Stimulated activated CD8-positive, alpha-beta memory T cell treated with anti-CD3 and anti-CD28 coated beads, Interleukin-7, amount 100 ng/mL, for 24 hours (primary cell): ENCODE data around the gene PPP1R27.

Experiments used
- DNase-seq: peaks from one replicate; pipeline ENCODE4 v3.0.0-alpha.2; 2020; ENCODE audit warnings: low read depth

Gene PPP1R27

DNA sequence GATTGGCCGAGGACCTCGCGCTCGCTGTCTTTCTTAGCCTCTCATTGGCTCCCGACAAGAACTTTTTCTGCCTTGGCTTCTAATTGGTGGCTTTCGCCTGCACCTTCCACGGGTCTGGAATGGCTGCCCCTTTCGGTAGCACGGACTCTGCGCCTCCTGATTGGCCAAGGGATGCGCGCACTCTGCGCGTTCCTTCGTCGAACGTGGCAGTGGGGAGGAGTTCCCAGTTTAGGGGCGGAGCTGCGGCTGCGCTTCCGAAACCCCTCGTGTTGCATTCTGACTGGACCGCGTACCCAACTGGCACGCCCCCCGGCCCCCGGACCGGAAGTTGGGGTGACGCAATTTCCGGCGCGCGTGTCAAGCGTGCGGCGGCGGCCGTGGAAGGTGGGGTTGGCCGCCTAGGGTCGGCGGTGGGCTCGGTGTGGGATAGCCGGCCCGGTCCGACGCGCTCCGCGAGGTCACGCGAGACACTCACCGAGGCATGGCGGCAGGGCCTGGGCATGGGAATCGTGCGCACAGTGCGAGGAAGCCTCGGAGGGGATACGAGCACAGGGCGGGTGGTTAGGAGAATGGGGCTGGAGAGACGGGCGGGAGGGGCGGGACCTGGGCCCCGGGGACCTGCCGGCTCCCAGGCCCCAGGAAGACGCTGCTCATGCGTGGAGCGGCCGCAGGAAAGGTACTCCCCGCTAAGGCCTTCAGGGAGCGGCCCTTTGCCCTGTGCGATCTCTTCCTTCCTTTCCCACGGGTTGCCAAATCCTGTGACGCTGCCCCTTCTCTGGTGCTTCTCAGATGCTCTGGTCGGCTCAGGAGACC, 26.1 kb upstream of the PPP1R27 start:
- peak; percentile 98 for DNase-seq

DNA sequence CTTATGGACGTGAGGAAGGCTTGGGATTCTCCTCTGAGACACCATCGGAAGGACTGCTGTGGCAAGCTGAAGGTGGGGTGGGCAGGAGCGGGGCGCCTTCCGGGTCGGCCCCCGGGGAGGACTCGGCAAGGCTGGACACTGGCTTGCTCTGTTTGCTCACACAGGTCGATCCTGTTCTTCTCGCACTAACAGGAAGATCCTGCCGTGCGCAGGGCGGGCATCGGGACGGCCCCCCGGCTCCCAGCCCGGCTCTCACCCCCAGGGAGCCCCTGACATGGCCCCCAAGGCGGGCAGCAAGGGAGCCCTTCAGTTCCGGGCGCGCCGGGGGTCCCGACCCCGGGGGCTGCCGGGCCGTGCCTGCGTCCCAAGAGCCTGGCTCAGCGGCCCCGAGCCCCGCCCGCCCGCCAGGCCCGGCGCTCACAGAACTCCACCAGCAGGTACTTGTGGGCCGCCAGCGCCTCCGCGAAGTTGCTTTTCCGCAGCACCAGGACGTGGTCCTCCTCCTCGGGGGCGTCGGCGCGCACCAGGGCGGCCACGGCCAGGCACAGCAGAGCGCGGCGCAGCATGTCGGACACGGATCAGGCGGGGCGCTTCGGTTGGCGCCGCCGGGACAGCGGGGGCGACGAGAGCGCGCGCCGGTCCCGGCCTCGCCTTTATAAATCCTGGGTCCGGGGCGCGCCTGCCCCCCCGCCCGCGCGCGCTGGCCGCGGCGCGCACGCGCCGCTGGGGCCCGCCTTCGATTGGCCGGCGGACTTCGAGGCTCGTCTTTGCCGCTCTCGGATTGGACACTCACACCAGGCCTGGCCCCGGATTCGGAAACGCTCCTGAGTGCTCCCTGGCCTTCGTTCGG, 25.3 kb upstream of the PPP1R27 start, which contains the start of gene P4HB:
P4HB (minus strand) TSS at position 630 of the 850 bp plus-strand sequence; CDS start at position 566, 64 bp downstream.
- peak; percentile 95 for DNase-seq

DNA sequence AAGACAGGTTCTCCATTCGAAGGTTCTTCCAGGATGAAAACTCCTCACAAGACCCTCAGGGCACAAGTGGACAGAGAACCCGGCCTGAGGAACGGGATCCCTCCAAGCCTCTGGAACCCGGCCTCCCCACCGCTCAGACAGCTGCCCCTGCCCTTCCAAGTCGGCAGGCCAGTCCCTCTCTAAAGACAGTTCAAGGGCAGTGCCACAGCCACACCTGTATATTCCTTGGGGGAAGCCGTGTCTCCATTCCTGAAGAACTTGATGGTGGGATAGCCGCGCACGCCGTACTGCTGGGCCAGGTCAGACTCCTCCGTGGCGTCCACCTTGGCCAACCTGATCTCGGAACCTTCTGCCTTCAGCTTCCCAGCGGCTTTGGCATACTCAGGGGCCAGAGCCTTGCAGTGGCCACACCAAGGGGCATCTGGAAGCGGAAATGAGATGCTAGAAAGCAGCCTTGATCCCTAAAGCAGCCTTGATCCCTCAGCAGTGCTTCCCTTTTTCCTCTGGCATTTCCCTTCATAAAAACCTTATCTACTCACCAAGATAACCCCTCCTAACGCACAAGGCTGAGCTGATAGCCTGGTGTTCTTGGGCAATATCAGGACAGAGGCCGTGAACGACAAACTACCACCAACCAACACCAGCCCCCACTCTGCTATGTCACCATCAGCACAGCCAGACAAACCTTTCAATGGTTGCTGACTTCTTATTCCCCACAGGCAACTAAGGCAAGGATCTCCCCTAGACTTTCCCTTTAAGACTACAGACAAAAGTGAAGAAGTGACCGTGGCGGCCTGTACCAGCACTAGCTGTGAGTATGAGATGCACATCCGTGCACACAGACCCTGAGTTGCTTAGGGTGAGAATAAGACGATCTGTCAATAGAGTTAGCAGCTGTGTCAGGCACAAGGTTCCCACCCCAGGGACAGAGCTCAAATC, 24.4 kb upstream of the PPP1R27 start:
- no peak for DNase-seq

DNA sequence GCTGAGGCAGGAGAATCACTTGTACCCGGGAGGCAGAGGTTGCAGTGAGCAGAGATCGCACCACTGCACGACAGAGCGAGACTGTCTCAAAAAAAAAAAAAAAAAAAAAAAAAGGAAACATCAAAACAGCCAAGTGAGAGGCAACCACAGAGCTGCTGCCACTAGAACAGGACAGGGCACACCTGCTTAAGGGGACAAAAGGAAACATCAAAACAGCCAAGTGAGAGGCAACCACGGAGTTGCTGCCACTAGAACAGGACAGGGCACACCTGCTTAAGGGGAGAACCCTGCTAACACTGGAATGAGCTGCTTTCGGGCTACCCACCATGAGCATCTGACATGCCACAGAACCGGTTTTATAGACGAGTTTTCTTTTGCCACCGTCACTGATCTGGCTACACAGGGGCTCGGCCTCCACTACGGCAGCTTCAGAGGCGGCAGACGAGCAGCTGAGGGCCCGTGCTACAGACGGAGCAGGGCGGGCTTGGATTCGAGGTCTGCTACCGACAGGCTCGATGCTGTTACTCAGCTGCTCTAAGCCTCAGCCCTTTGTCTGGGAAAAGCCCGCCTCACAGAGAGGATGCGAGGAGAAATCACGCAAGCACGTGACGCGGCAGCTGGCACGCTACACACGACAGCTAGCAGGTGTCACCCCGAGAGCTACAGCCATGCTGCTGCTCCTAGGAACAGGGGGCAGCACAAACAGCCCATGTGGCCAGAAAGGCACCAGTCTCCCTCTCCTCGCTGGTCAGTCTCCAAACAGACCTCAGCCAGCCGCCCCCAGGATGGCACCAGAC, 23.5 kb upstream of the PPP1R27 start:
- no peak for DNase-seq

DNA sequence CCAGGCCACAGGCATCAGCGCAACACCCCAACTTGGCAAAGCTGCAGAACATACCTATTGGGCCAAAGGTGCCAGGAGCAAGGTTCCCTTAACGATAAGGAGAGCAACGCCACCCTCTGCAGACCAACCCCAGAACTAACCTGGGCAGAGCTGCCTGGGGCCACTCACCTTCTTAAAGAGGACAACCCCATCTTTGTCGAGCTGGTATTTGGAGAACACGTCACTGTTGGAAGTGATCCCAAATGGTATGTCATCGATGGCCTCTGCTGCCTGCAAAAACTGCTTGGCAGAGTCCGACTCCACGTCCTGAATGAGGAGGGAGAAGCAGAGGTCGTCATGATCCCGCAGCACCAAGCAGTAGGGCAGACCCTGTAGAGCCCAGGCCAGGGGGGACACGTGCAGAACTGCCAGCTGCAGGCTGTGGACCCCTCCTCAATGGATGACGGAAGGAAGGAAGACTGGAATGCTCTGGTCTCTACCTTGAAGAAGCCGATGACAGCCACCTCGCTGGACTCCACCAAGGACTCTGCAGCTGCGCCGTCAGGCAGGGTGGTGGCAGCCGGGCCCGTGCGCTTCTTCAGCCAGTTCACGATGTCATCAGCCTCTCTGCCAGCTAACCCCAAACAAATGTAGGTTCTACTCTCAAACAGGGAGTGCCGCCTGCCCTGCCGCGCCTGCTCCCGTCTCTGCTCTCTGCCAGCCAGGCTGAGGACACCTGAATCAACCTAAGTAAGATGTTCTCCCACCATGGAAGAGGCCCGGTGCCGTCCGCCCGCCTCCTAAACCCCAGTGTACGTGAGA, 20.3 kb upstream of the PPP1R27 start:
- no peak for DNase-seq

DNA sequence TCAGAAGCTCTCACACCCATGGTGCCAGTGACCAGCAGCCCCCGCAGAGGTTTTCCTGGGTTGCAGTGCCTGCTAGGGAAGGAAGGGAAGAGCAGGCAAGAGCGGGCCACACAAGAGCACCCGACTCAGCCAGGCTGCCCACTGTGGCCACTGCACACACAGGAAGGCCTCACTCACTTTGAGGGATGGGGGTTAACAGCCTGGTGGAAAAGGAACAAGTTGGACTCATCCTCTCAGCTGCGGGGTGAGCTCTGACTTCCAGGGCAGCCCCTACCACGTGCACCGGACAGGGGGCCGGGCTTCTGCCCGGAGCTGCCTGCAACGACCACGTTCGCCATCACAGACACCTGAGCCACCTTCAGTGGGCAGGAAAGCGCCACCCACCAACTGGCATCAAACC, 17.4 kb upstream of the PPP1R27 start:
- DNase-seq = no peak

DNA sequence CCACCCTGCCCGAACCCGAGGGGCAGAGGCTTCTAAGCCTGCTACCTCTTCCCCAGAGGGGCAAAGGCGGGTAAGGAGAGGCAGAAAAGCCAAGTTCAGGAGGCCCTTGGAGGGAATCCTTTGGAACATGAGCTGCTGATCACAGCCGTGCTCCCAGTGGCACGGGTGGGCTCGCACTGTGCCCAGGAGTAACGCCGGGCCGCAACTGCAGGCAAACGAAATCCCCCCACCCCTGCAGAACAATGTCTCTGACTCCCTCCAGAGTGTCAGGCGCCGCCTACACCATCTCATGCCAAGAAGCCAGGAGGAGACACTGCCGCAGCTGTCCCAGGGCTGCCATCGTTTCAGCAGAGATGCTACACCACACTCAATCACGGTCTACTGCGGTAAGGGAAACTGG, 16.6 kb upstream of the PPP1R27 start:
- no peak for DNase-seq

DNA sequence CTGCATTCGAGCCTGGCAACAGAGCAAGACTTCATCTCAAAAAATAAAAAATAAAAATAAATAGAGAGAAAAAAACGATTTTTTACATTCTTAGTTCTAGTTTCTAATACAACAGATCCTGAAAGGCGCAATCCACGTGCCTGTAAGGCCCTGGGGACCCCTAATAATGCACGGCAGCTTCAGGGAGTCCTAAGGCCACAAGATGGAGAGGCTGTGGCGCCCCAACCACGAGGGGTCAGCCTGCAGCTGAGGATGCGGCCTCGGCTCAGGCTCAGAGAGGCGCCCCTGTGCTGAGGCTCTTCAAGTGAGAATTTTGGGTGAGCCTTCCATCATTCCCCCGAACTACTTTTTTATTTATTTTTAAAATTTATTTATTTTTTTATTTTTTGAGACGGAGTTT, 14.6 kb upstream of the PPP1R27 start:
- no peak for DNase-seq

DNA sequence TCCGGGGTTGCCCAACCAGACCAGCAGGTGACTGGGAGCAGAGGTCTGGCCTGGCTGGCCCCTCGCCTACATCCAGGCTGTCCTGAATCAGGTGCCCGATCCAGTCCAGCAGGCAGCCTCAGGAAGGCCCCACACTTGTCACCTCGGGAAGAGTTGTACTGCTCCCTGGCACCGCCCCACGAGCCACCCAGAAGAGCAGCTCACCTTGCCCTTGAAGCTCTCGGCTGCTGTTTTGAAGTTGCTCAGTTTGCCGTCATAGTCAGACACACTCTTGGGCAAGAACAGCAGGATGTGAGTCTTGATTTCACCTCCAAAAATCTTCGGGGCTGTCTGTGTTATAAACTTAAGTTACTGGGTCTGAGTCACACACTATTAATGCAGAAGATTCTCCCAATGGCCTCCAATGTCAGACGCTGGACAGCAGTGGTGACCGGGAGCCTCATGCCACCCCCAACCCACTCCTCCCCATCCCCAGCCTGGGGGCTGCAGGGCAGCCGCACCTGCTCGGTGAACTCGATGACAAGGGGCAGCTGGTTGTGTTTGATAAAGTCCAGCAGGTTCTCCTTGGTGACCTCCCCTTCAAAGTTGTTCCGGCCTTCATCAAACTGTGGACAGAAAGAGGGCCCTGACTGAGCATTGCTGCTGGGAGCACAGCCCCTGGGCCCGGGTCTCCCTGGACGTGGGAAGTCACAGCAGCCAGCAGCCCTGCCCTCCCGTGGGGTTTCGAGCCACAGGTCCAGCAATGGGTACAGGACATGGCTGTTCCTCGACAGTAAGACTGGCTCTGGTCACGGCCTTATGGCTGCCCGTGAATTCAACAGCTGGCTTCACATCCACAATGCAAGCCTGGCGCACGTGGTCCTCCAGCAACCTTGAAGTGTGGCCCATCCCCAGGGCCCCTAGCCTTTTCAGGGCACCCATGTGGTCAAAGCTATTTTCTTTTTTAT, 12.2 kb upstream of the PPP1R27 start:
- DNase-seq = no peak

DNA sequence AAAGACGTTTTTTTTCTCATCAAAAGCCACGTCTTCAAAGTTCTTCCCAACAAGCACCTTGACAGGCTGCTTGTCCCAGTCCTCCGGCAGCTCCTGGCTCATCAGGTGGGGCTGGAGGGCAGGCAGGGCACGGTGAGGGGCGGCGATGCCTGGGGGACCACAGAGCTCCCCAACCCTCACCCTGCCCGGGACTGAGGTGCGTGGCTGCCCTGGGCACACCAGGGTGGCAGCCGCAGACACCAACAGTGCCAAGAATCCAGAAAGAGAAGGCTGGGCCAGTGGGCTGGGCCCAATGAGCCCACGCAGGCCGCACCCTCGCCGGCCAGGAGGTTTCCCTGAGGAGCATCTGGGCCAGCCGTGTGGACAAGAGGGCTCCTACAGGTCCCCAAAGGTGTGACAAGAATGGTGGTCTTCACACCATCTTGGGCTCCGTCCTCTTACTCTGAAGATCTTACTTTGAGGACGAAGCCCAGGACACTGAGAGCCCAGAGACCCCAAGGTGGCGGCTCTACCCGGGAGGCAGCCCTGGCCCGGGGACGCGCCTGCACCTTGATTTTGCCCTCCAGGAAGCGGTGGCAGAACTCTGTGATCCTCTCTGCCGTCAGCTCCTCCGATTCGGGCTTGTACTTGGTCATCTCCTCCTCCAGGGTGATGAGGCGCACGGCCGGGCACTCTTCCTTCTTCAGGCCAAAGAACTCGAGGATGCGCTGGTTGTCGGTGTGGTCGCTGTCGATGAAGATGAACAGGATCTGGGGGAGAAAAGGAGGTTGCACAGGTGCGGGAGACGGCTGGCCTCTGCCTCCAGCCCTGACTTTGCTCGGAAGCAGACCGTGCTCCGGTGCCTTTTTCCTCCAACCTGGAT, 11.3 kb upstream of the PPP1R27 start:
- DNase-seq = no peak

DNA sequence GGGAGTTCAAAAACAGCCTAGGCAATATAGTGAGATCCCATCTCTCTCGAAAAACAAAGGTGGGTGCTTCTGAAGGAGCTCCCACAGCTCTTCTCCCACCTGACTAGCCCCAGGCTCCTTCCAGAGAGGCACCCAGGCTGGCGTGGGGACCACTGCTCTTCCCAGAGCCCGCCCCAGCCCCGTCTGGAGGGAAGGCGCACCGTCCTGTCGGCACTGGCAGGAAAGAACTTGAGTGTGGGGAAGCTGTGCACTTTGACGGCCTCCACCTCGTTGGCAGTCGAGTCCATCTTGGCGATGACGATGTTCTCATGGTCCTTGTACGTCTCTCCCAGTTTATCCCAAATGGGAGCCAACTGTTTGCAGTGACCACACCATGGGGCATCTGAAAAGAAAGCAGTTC, 10.5 kb upstream of the PPP1R27 start:
- DNase-seq = no peak

DNA sequence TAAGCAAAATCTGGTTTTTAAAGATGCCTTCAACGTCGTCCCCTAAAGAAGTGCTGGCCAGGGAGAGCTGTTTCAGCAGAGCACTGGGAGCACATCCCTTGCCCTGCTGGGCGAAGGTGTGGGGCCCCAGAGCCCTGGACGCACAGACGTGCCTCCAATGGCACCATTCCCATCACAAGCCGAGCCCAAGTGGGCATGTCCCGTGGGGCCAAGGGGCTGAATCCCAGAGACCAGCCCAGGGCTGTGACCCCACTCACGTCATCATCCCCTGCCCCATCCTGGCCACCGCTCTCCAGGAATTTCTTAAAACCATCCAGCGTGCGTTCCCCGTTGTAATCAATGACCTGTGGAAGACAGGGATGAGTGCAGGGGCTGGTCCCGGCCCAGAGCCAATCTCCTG, 10.0 kb upstream of the PPP1R27 start:
- DNase-seq = no peak

DNA sequence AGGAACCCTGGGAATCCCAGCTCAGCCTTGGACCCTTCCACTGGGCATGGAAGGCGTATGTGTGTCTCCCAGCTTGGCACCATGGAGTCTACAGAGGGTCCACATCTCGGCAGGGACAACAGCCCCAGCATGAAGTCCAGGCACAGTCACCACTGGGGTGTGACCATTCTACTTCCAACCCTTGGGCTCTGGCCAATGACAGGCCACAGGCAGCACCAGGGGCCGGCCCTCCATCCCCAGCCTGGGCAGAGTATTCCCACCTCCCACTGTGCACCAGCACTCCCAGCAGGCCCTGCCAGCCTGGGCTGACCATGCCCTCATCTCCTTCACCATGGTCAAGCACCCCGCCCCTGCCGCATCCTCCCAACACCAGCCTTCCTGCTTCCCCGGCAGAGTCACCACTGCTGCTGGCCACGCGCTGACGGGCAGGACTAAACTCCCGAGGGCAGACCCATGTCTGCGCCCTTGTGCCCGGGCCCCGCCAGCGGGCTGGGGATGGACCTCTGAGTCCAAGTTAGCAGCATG, 9.5 kb upstream of the PPP1R27 start:
- no peak for DNase-seq

DNA sequence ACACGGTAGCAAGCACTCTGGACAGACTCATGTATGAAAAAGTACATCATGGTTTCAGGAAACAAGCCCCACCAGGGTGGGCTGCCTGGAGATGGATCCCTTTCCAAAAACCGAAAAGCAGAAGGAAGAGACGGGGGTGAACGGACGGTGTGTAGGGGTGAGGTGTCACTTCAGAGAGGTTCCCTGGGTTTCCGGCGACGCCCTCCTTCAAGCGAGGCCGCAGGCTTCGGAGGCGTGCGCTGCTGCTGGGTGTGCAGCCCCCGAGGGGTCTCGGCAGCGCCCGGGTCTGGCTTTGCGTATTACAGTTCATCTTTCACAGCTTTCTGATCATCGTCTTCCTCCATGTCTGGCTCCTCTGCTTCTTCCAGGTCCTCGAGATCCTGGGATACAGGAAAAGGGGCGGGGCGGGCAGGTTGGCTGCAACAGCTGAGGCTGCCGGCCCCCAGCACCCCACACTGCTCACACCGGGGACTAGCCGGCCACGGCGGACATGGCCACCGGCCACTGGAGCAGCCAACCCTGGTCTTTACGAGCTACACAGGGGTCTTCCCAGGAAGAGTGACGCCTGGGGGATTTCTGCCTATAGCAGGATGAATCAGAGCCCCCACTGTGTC, 9.0 kb upstream of the PPP1R27 start:
- DNase-seq = no peak

DNA sequence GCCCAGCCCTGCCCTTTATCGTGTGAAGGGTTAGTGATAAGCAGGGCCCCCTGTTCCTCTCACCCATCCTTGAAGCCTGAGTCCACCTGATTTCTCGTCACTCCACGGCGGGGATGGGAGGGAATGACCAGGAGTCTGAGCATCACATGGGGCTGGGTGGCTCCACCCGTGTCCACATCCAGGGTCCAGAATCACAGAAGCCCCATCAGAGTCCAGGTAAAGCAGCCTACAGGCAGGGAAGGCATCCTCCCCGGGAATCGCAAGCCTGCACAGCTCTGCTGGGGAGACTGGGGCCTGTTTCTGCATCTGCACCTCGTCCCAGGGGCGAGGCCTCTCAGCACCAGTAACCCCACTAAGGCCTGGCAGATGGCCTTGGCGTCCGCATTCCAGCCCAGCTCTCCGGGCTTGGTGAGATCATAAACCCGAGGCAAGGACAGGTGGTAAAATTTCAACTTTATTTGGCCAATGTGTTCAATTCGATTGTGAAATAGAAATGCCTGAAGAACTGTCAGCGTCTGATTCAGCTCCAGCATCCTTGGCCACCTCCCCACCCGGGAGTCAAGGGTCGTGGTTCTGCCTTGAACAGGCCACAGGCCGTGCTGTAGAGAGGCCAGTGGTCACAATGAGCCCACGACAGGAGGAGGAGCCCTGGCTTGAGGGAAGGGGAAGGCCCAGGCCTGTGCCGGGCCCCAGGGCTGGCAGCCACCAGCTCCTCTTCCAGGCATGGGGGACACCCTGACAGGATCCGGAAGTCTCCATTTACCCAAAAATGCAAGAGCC, 8.1 kb upstream of the PPP1R27 start:
- DNase-seq = no peak

DNA sequence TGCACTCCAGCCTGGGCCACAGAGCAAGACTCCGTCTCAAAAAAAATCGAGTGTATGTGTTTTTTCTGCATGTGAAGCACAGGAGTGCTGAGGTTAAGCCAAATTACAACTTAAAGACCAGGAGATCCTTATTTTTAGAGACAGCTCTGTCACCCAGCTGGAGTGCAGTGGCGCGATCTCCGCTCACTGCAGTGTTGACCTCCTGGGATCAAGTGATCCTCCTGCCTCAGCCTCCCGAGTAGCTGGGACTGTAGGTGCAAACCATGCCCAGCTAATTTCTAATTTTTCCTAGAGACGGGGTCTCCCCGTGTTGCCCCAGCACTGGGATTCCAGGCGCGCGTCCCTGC, 7.5 kb upstream of the PPP1R27 start:
- no peak for DNase-seq

DNA sequence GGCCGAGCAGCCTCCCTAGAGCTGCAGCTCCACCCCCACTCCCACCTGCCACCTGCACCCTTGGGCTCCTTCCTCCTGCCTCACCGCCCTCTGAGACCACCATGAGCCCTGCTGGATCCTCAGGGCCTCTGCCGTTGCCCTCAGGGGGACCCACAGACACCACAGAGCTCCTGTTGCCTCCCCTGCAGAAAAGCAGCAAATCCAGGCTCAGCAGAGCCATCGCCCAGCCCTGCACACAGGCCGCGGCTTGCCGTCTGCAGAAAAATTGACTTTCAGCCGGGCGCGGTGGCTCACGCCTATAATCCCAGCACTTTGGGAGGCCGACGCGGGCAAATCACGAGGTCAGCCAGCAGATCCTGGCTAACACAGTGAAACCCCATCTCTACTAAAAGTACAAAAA, 7.0 kb upstream of the PPP1R27 start:
- no peak for DNase-seq
